ENCODE data around the gene WSB1. TPM values are rescaled to one million over a fixed set of nuclear protein-coding genes. Genes with fewer than 3 reads are reported as not detected.

The WSB1 gene
- total RNA-seq, result 176 TPM

GRCh38 chr17:27293898-27294688 is at the start of gene WSB1:
TSS of gene WSB1 (plus strand) at chr17:27294114. CDS start at chr17:27294396, 282 bp downstream.
- Histone ChIP-seq H3K4me1 (peaks cover 13 to 28% of the 10 kb centered on the region in 2 donors), H3K9me3 (no peaks in the 10 kb centered on the region), H3K27me3 (no peaks in the 10 kb centered on the region), H3K27ac (peak within 1 kb of the TSS; percentile 98 to 99), H3K4me3 (peak within 1 kb of the TSS; percentile 72 to 76), H3K36me3 (no peaks in the 10 kb centered on the region)
- peak; percentile 78 to 96 for DNase-seq (ENCODE audit: low spot score in 2 of 2)
- no peak for TF ChIP-seq CTCF (IDR thresholded peaks at IDR 0.05)
- intact Hi-C loops (cut with DNase I), result loop anchor here (1.0 to 2.0 kb wide), 4 partner anchors 21 to 59 kb away; no protein-coding TSS in a partner anchor

GRCh38 chr17:27244491-27245223 is 49.3 kb upstream of the WSB1 start:
- TF ChIP-seq CTCF (IDR thresholded peaks at IDR 0.05), result no peak
- DNase-seq (ENCODE audit: low spot score in 2 of 2), result peak; percentile 40 to 91
- H3K27me3 ChIP-seq, result no peaks in the 10 kb centered on the region
- intact Hi-C loops (cut with DNase I), result loop anchor here (1.0 to 5.0 kb wide), 6 partner anchors 50 to 356 kb away; partner anchors contain the start of genes KSR1 and WSB1
- H3K4me3 ChIP-seq, result peak overlapping the region; percentile 52 to 56
- H3K4me1 ChIP-seq, result peaks cover 4 to 40% of the 10 kb centered on the region in 2 donors
- H3K36me3 ChIP-seq, result no peaks in the 10 kb centered on the region
- H3K9me3 ChIP-seq, result no peaks in the 10 kb centered on the region
- H3K27ac ChIP-seq, result peak overlapping the region; percentile 90 to 94

GRCh38 chr17:27245230-27245696 is 48.7 kb upstream of the WSB1 start:
- Histone ChIP-seq H3K9me3 (no peaks in the 10 kb centered on the region), H3K4me1 (peaks cover 4 to 37% of the 10 kb centered on the region in 2 donors), H3K27ac (peak overlapping the region; percentile 90 to 94), H3K36me3 (no peaks in the 10 kb centered on the region), H3K27me3 (no peaks in the 10 kb centered on the region), H3K4me3 (peak overlapping the region; percentile 52 to 56)
- DNase-seq (ENCODE audit: low spot score in 2 of 2), result peak; percentile 79 to 93
- intact Hi-C loops (cut with DNase I), result loop anchor here (1.0 to 2.0 kb wide), 4 partner anchors 49 to 356 kb away; partner anchors contain the start of gene WSB1
- TF ChIP-seq CTCF (IDR thresholded peaks at IDR 0.05), result peak; percentile 61 to 76 (median 70)

GRCh38 chr17:27246537-27246936 is 47.4 kb upstream of the WSB1 start:
- Histone ChIP-seq H3K4me1 (peaks cover 4 to 37% of the 10 kb centered on the region in 2 donors), H3K4me3 (no peak overlapping the region), H3K9me3 (no peaks in the 10 kb centered on the region), H3K27me3 (no peaks in the 10 kb centered on the region), H3K36me3 (no peaks in the 10 kb centered on the region), H3K27ac (peak overlapping the region; percentile 90 to 94)
- TF ChIP-seq CTCF (IDR thresholded peaks at IDR 0.05), result no peak
- DNase-seq (ENCODE audit: low spot score in 2 of 2), result no peak
- intact Hi-C loops (cut with DNase I), result no loop called here

- Histone ChIP-seq H3K27ac (peak overlapping the region; percentile 28 to 42), H3K4me3 (no peak overlapping the region), H3K9me3 (no peaks in the 10 kb centered on the region), H3K27me3 (no peaks in the 10 kb centered on the region), H3K4me1 (peaks cover 4 to 37% of the 10 kb centered on the region in 2 donors), H3K36me3 (no peaks in the 10 kb centered on the region)
- peak; percentile 28 to 76 for DNase-seq (ENCODE audit: low spot score in 2 of 2)
- intact Hi-C loops (cut with DNase I), result no loop called here
- TF ChIP-seq CTCF (IDR thresholded peaks at IDR 0.05), result no peak
Measured at GRCh38 chr17:27247071-27247957, 46.6 kb upstream of the WSB1 start.

Data from ascending aorta (tissue), 2 donors.